HEK293T (cell line): ENCODE results near the gene POLK.
"Not testable (repeated sequence)": the region's sequence is repeated elsewhere in the genome, so short reads cannot be mapped to it uniquely, and the experiment has no call there.

Experiments
- CTCF ChIA-PET: fragments of 350-600 bp; formaldehyde crosslinking; extraction: SDS; loops from one replicate; lab custom pipeline; 2021; ENCODE audit warnings: antibody characterized with exemption, inconsistent platforms; lab: Yijun Ruan, JAX
- POLR2A ChIA-PET: fragments of 350-600 bp; formaldehyde crosslinking; extraction: SDS; loops from one replicate; lab custom pipeline; 2020; ENCODE audit warnings: antibody characterized with exemption, inconsistent platforms; lab: Yijun Ruan, JAX
- DNase-seq: peaks from one replicate; pipeline ENCODE4 v3.0.0; 2012; ENCODE audit warnings: mixed read lengths; ENCODE audit errors: extremely low spot score
- ARNT ChIP-seq: fragments of 450-650 bp; IDR thresholded peaks from 2 replicates; pipeline ENCODE4 v1.6.1; 2017; ENCODE audit warnings: mild to moderate bottlenecking
- BHLHE40 ChIP-seq: fragments of 450-650 bp; IDR thresholded peaks from 2 replicates; pipeline ENCODE4 v1.6.1; 2016; ENCODE audit warnings: mild to moderate bottlenecking, moderate library complexity, borderline replicate concordance
- CTBP1 ChIP-seq: fragments of 450-650 bp; IDR thresholded peaks from 2 replicates; pipeline ENCODE4 v1.6.1; 2016; ENCODE audit warnings: borderline replicate concordance
- ELF4 ChIP-seq: fragments of 450-650 bp; IDR thresholded peaks from 2 replicates; pipeline ENCODE4 v1.6.1; 2017; ENCODE audit warnings: antibody characterized with exemption
- FOXA1 ChIP-seq: fragments of 450-650 bp; IDR thresholded peaks from 2 replicates; pipeline ENCODE4 v1.6.1; 2016; ENCODE audit warnings: mild to moderate bottlenecking
- FOXK2 ChIP-seq: fragments of 450-650 bp; IDR thresholded peaks from 2 replicates; pipeline ENCODE4 v1.6.1; 2016; ENCODE audit warnings: mild to moderate bottlenecking
- FOXM1 ChIP-seq: fragments of 450-650 bp; IDR thresholded peaks from 2 replicates; pipeline ENCODE4 v1.6.1; 2017; ENCODE audit warnings: mild to moderate bottlenecking, borderline replicate concordance
- HDGF ChIP-seq: fragments of 450-650 bp; IDR thresholded peaks from 2 replicates; pipeline ENCODE4 v1.6.1; 2017; ENCODE audit warnings: antibody characterized with exemption, borderline replicate concordance
- L3MBTL2 ChIP-seq: fragments of 450-650 bp; conservative IDR thresholded peaks from 2 replicates; pipeline ENCODE4 v1.6.1; 2016; ENCODE audit warnings: mild to moderate bottlenecking
- LEF1 ChIP-seq: fragments of 450-650 bp; IDR thresholded peaks from 2 replicates; pipeline ENCODE4 v1.6.1; 2017; ENCODE audit warnings: mild to moderate bottlenecking, borderline replicate concordance
- NFRKB ChIP-seq: fragments of 450-650 bp; IDR thresholded peaks from 2 replicates; pipeline ENCODE4 v1.6.1; 2016; ENCODE audit warnings: mild to moderate bottlenecking, moderate library complexity
- PKNOX1 ChIP-seq: fragments of 450-650 bp; IDR thresholded peaks from 2 replicates; pipeline ENCODE4 v1.6.1; 2016
- SP1 ChIP-seq: fragments of 450-650 bp; IDR thresholded peaks from 2 replicates; pipeline ENCODE4 v1.6.1; 2017
- SUZ12 ChIP-seq: fragments of 450-650 bp; IDR thresholded peaks from 2 replicates; pipeline ENCODE4 v1.6.1; 2016; ENCODE audit warnings: mild to moderate bottlenecking
- TARDBP ChIP-seq: fragments of 450-650 bp; IDR thresholded peaks from 2 replicates; pipeline ENCODE4 v1.6.1; 2016
- ZNF384 ChIP-seq: fragments of 450-650 bp; IDR thresholded peaks from 2 replicates; pipeline ENCODE4 v1.6.1; 2016

POLK gene

GRCh38 chr5:75491621-75492020 is 20.1 kb upstream of the POLK start:
- DNase-seq, result no peak
- POLR2A ChIA-PET, result no interaction called here
- CTCF ChIA-PET, result no interaction called here
- TF ChIP-seq CTBP1, result no peak
- no peak for TF ChIP-seq NFRKB
- no peak for TF ChIP-seq FOXM1
- TF ChIP-seq ARNT, result no peak
- no peak for TF ChIP-seq TARDBP
- TF ChIP-seq HDGF, result no peak
- TF ChIP-seq L3MBTL2, result no peak
- TF ChIP-seq FOXK2, result no peak
- no peak for TF ChIP-seq PKNOX1
- no peak for TF ChIP-seq SUZ12
- TF ChIP-seq ELF4, result no peak
- TF ChIP-seq ZNF384, result no peak
- no peak for TF ChIP-seq SP1
- no peak for TF ChIP-seq LEF1
- TF ChIP-seq FOXA1, result no peak
- no peak for TF ChIP-seq BHLHE40

GRCh38 chr5:75496026-75496425 is 15.7 kb upstream of the POLK start:
- ChIA-PET POLR2A (no interaction called here), CTCF (no interaction called here)
- TF ChIP-seq LEF1, result no peak
- no peak for TF ChIP-seq TARDBP
- TF ChIP-seq PKNOX1, result no peak
- DNase-seq, result no peak

- ChIA-PET POLR2A (no interaction called here), CTCF (no interaction called here)
- no peak for DNase-seq
- TF ChIP-seq TARDBP, result no peak
- TF ChIP-seq PKNOX1, result no peak
- TF ChIP-seq NFRKB, result no peak
- TF ChIP-seq LEF1, result no peak
- no peak for TF ChIP-seq ELF4
- no peak for TF ChIP-seq ARNT
- no peak for TF ChIP-seq FOXK2
- TF ChIP-seq L3MBTL2, result no peak
- TF ChIP-seq FOXM1, result no peak
- no peak for TF ChIP-seq SP1
- no peak for TF ChIP-seq FOXA1
- no peak for TF ChIP-seq BHLHE40
- no peak for TF ChIP-seq CTBP1
These were observed 13.4 kb upstream of the POLK start for GRCh38 chr5:75498208-75498777.

- POLR2A ChIA-PET, result not testable (repeated sequence)
These were observed 12.8 kb upstream of the POLK start for GRCh38 chr5:75498875-75499274.

GRCh38 chr5:75505112-75505511 is 6.6 kb upstream of the POLK start:
- CTCF ChIA-PET, DNase-seq, POLR2A ChIA-PET: not testable (repeated sequence)

More at GRCh38 chr5:75498875-75499274, 12.8 kb upstream of the POLK start:
- CTCF ChIA-PET, DNase-seq: not testable (repeated sequence)

- CTCF ChIA-PET, result no interaction called here
- no peak for DNase-seq
- no peak for TF ChIP-seq NFRKB
- TF ChIP-seq ELF4, result no peak
- TF ChIP-seq ARNT, result no peak
- TF ChIP-seq CTBP1, result no peak
- TF ChIP-seq TARDBP, result no peak
- no peak for TF ChIP-seq LEF1
- TF ChIP-seq BHLHE40, result no peak
- no peak for TF ChIP-seq L3MBTL2
- TF ChIP-seq FOXK2, result no peak
- TF ChIP-seq ZNF384, result no peak
- TF ChIP-seq HDGF, result no peak
- TF ChIP-seq FOXM1, result no peak
- no peak for TF ChIP-seq FOXA1
- no peak for TF ChIP-seq PKNOX1
- no peak for TF ChIP-seq SUZ12
- no peak for TF ChIP-seq SP1
- POLR2A ChIA-PET, result no interaction called here
These were observed 3.9 kb upstream of the POLK start for GRCh38 chr5:75507841-75508240.

- CTCF ChIA-PET, result no interaction called here
- POLR2A ChIA-PET, result no interaction called here
- TF ChIP-seq HDGF, result no peak
- TF ChIP-seq SP1, result no peak
- TF ChIP-seq BHLHE40, result no peak
- no peak for TF ChIP-seq FOXK2
- no peak for TF ChIP-seq FOXM1
- no peak for TF ChIP-seq FOXA1
- TF ChIP-seq CTBP1, result no peak
- no peak for TF ChIP-seq LEF1
- no peak for TF ChIP-seq L3MBTL2
- no peak for TF ChIP-seq ZNF384
- TF ChIP-seq TARDBP, result no peak
- no peak for TF ChIP-seq PKNOX1
- no peak for TF ChIP-seq NFRKB
- TF ChIP-seq ARNT, result no peak
- no peak for TF ChIP-seq ELF4
- no peak for TF ChIP-seq SUZ12
- DNase-seq, result no peak
These were observed 2.1 kb upstream of the POLK start for GRCh38 chr5:75509546-75509945.
